GM19193 (cell line): ENCODE data around the gene CNTFR.

ENCODE experiments used
- POLR2A ChIP-seq: IDR thresholded peaks from 4 replicates; pipeline ENCODE4 v1.6.1; 2011; ENCODE audit not compliant: insufficient read depth, insufficient read length; ENCODE audit errors: extremely low read depth

The CNTFR gene

DNA sequence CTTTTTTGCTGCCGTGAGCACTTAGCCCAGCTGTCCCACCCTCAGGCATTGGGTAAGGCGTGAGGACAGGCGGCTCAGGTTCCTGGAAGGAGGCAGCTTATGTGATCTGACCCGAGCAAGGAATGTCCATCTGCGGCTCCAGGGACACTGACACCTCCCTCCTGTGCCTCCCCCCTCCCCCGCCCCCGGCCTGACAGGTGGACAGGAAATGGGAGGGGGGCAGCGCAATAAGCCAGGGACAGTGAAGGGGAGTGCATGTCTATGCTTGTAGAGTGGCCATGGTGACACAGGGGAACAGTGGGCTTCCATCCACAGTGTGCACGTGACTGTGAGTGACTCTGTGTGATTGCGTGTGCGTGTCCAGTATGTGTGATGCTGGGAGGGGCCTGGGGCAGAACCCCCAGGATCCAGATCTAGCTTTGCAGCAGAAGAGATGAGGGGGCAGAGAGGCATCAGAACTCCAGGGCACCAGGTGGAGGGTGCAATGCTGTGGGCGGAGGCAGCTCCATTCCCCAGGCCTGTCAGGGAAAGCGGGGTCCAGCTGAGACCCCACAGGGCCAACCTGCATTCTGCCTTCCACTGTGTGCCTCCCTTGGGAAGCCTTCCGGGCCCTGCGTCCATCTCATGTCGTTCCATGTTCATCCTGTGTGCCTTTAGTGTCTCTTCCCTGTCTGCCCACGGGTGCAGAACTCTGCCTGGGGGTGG is 30.5 kb downstream of the CNTFR start:
- no peak for TF ChIP-seq POLR2A

DNA sequence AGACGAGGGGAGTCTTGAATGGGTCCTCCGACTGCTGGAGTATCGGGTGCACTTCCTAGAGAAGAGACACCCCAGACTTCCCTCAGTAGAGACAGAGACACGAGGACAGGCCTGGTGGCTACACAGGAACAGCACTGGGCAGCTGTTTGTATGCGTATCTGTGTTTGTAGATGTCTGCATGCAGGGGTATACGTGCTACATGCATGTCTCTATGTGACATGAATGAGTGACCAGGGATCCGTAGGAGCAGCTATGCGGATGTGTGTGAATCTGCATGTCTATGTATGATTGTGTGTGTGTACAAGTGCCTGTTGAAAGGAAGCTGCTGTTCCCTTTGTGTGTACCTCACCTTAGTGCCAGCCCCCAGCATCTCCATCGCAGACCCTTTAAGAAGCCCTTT is 31.2 kb downstream of the CNTFR start:
- TF ChIP-seq POLR2A, result no peak

- no peak for TF ChIP-seq POLR2A
Observed at GRCh38 chr9:34557426-34558321, 31.9 kb downstream of the CNTFR start.

- TF ChIP-seq POLR2A, result no peak
Observed at GRCh38 chr9:34556949-34557348, 32.6 kb downstream of the CNTFR start.

DNA sequence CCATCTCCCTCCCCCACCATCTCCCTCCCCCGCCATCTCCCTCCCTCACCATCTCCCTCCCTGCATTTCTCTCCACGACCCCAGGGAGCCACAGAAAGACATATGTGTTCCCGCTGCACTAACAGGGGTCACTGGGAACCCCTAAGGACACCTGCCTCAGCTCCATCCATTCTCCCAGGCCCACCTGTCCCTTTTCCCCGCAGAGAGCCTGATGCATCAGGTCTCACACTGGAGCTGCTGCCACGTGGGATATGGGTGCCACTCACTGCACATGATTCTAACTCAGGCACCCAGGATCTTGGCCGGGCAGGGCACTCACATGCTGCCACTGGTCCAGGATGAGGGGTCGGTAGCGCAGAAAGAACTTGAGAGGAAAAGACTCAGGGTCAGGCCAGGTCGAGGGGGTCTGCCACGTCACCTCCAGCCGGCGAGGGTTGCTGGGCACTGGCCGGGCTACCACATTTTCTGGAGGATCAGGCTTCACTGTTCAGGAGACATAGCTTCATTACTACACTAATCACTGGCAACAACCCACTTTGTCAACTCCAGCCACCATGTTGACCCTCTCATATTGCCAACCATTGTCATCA is 33.5 kb downstream of the CNTFR start:
- TF ChIP-seq POLR2A, result no peak

DNA sequence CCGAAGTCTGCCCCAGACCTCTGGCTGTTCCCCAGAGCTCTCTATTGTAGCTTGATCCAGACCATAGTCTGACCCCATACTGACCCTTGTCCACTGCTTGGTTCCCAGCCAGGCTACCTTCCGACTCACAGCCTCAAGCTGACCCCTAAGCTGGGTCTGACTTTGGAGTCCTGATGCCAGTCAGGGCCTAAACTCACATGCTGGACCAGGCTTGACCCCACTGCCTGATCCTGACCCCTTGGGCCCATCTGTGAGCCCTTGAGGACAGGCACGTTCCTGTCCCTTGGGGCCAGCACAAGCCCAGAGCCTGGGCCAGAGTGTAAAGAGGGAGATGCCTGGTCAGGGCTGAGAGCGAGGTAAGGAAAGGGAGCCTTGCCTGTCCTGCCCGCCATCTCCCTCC is 34.0 kb downstream of the CNTFR start:
- TF ChIP-seq POLR2A, result no peak

- no peak for TF ChIP-seq POLR2A
Observed at GRCh38 chr9:34555002-34555348, 34.5 kb downstream of the CNTFR start.

- TF ChIP-seq POLR2A, result no peak
Observed at GRCh38 chr9:34554211-34555001, 35.1 kb downstream of the CNTFR start.

- TF ChIP-seq POLR2A, result no peak
Observed at GRCh38 chr9:34553511-34554021, 36.0 kb downstream of the CNTFR start.

GRCh38 chr9:34552986-34553385 is 36.5 kb downstream of the CNTFR start:
- TF ChIP-seq POLR2A, result no peak

DNA sequence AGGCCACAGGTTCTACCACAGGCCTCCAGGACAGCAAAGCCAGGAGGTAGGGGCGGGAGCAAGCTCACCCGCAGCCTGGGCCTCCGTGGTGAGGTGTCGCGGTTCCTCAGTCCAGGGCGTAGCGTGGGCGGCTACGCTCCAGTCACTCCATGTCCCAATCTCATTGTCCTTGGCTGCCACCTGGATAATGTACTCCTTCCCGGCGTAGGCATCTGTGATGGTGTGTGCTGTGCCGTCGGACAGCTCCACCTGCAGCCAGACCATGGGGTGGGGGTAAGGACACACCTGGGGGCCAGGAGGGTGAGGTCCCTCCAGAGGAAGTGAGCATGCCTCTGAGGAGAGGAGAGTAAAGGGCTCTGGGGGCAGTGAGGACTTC is 36.9 kb downstream of the CNTFR start:
- no peak for TF ChIP-seq POLR2A

DNA sequence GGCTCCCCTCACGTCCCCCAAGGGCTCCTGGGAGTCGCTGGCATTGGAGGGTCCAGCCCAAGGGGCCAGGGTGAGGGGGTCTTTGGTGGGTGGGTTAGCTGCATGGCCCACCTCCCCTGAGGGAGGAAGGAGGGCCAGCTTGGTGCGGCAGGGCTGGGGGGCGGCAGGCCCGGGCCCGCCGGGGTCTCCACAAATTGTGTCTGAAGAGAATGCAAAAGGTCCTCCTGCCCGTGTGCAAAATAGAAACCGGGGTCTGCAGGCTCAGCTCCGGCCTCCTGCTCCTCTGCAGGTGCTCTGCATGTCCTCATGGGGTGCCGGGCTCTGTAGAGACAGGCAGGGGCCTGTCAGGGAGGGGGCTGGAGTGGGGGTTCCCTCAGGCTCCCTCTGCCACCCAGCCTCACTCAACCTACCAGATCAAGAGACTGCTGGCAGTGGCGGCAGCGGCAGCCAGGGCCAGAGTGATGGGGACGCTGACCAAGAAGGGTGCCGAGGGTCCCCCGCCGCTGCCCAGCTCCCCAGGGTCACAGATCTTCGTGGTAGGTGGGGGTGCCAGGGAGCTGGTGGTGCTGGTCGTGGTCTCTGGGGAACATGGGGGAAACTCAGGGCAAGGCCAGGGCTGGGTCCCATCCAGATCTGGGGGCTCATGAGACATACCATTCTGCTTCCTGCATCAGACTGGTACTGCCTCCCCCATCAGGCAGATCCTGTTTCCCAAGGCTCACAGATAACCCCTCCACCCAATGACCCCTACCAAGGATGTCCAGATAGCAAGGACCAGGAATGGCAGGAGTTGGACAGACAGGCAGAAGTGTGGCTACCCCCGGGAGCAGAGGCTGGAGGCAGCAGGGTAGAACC is 37.5 kb downstream of the CNTFR start:
- TF ChIP-seq POLR2A, result no peak

DNA sequence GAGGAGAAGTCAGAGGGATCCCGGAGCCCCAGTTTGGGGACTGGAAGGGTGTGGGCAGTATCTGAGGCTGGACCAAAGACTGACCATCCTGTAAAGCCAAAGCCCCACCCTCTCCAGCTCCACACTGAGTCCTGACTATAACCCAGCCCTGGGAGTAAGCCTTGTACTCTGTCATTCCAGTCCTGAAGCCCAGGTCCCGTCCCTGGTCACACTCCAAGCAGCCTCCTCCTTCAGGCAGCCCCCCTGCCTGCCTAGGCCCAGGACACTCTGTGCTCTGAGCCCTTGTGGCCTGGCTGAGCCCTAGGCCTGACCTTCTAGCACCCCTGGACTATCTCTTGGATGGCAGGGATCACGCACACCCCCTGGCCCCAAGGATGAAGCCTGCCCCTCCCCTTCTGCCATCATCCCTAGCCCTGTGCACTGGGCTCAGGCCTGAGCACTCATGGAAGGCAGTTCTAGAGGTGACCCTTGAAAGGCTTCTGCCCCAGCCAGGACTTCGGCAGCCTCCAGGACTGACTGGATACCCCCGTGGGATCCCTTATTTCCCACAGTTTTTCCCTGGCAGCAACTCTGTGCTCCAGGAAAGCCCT is 38.7 kb downstream of the CNTFR start:
- TF ChIP-seq POLR2A, result no peak
